NCI-H2227 (cell line): Measurements from ENCODE around the gene GSTM2.
A peak's percentile ranks its signal among the peaks of the same experiment; 100 is the strongest.

Experiments
- DNase-seq: peaks from one replicate; lab custom pipeline; 2025; ENCODE audit not compliant: unreplicated experiment; lab: John Stamatoyannopoulos, UW

The GSTM2 gene

GRCh38 chr1:109667452-109668122 lies at the start of gene GSTM2:
Gene GSTM2 (plus strand): TSS chr1:109668057. CDS start chr1:109668116, 59 bp downstream.
- peak; percentile 93 for DNase-seq

- DNase-seq = no peak
These were observed 48.9 kb upstream of the GSTM2 start for GRCh38 chr1:109618661-109619575.

GRCh38 chr1:109619576-109620400 lies 48.1 kb upstream of the GSTM2 start, which contains the start of the genes AMPD2 and GNAT2:
Gene AMPD2 (plus strand): TSS chr1:109619837. CDS start chr1:109621176, 1,339 bp downstream.
Gene GNAT2 (minus strand): TSS chr1:109619616. CDS start chr1:109612870, 6,746 bp downstream.
- DNase-seq = peak; percentile 83

GRCh38 chr1:109620401-109620791 lies 47.5 kb upstream of the GSTM2 start:
- DNase-seq = peak; percentile 62

GRCh38 chr1:109620841-109621286 lies 47.0 kb upstream of the GSTM2 start:
- peak; percentile 97 for DNase-seq

- DNase-seq = no peak
These were observed 46.3 kb upstream of the GSTM2 start for GRCh38 chr1:109621379-109622136.

GRCh38 chr1:109622137-109622892 lies 45.5 kb upstream of the GSTM2 start:
- no peak for DNase-seq

- no peak for DNase-seq
These were observed 45.0 kb upstream of the GSTM2 start for GRCh38 chr1:109622895-109623294.

- no peak for DNase-seq
These were observed 44.2 kb upstream of the GSTM2 start for GRCh38 chr1:109623601-109624161.

GRCh38 chr1:109624201-109625010 lies 43.5 kb upstream of the GSTM2 start:
- no peak for DNase-seq

- DNase-seq = no peak
These were observed 42.7 kb upstream of the GSTM2 start for GRCh38 chr1:109625176-109625575.

- DNase-seq = no peak
These were observed 42.0 kb upstream of the GSTM2 start for GRCh38 chr1:109625601-109626560.

- no peak for DNase-seq
These were observed 41.0 kb upstream of the GSTM2 start for GRCh38 chr1:109626682-109627408.

GRCh38 chr1:109627692-109628399 lies 40.0 kb upstream of the GSTM2 start:
- no peak for DNase-seq

GRCh38 chr1:109628540-109629321 lies 39.1 kb upstream of the GSTM2 start:
- DNase-seq = no peak
